ENCODE data around the gene MIP. TPM values are rescaled to one million over a fixed set of nuclear protein-coding genes. Genes with fewer than 3 reads are reported as not detected.

The MIP gene
- total and polyA plus RNA-seq, 2 donors (not counting 3 experiments of a cell fraction or from before 2014, with no cell fraction given), result 0.18 TPM; not detected in 1

DNA sequence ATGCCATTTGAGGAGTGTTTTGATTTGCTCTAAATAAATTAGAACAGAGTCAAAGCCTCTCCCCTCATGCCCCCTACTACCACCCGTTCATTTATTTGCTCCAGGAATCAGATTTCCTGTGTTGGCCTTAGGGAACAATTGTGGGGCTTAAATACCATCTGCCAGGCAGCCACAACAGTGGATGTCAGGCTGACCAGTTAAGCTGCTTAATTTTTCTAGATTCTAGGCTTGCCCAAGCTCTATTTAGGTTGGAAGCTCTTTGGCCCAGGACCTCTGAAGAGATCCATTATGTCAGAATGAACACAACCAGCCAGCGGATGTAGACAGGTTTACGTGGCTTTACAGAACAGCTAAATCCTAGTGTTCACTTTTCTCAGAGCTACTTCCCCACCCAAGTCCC lies 4.2 kb downstream of the MIP start:
- H3K27ac ChIP-seq (ENCODE audit: insufficient read depth, low read depth, low read length), result no peak overlapping the region
- H3K9ac ChIP-seq (replicated peaks; ENCODE audit: extremely low read depth, insufficient read depth, low read length), result no peak overlapping the region
- no peaks in the 10 kb centered on the region for H3K9me1 ChIP-seq (replicated peaks; ENCODE audit: control insufficient read depth, extremely low read depth, insufficient read depth, low read length)
- H3K36me3 ChIP-seq (ENCODE audit: control insufficient read depth in 2 of 2, extremely low read depth in 1 of 2, insufficient read depth in 2 of 2, low read length in 2 of 2), result no peaks in the 10 kb centered on the region
- no peaks in the 10 kb centered on the region for H3K9me3 ChIP-seq (replicated peaks; ENCODE audit: control insufficient read depth, insufficient read depth, low read length)
- H3K27me3 ChIP-seq (ENCODE audit: control insufficient read depth in 2 of 2, insufficient read depth in 2 of 2, low read length in 2 of 2), result peaks cover 0 to 5% of the 10 kb centered on the region in 2 experiments
- no peaks in the 10 kb centered on the region for H4K20me1 ChIP-seq (replicated peaks; ENCODE audit: control insufficient read depth, extremely low read depth, insufficient read depth, low read length)
- peak overlapping the region; percentile 48 for H2AFZ ChIP-seq (ENCODE audit: low read depth, low read length)
- no peaks in the 10 kb centered on the region for H3K79me2 ChIP-seq (ENCODE audit: control insufficient read depth, insufficient read depth, low read length)
- H3K4me3 ChIP-seq (replicated peaks in 1 of 3; ENCODE audit: insufficient read depth in 1 of 3, low read depth in 1 of 3, low read length in 3 of 3), result no peak overlapping the region
- dilution Hi-C loops (cut with MboI; ENCODE audit: extremely low pct_ligation_motif_present, low sequenced_read_pairs) (no loop called here), intact Hi-C loops (cut with micrococcal nuclease) (no loop called here)
- POLR2A ChIA-PET, result no interaction called here
- H3K4me2 ChIP-seq (ENCODE audit: insufficient read depth, low read length), result no peak overlapping the region
- FAIRE-seq, result peak; percentile 58
- no peak for DNase-seq (ENCODE audit: low read depth, low spot score)
- peaks cover 15% of the 10 kb centered on the region for H3K4me1 ChIP-seq (ENCODE audit: control insufficient read depth, extremely low read depth, insufficient read depth, low read length)
- TF ChIP-seq FOS (IDR thresholded peaks at IDR 0.05; ENCODE audit: borderline replicate concordance, insufficient read depth, low read length), result no peak
- no peak for TF ChIP-seq EZH2 (IDR thresholded peaks at IDR 0.05; ENCODE audit: borderline replicate concordance, low read depth, low read length, severe bottlenecking)
- no peak for TF ChIP-seq MYC (IDR thresholded peaks at IDR 0.05; ENCODE audit: low read depth, low read length)
- TF ChIP-seq POLR2A (IDR thresholded peaks at IDR 0.05; ENCODE audit: low read depth, low read length), result no peak
- TF ChIP-seq, protein P1, sequence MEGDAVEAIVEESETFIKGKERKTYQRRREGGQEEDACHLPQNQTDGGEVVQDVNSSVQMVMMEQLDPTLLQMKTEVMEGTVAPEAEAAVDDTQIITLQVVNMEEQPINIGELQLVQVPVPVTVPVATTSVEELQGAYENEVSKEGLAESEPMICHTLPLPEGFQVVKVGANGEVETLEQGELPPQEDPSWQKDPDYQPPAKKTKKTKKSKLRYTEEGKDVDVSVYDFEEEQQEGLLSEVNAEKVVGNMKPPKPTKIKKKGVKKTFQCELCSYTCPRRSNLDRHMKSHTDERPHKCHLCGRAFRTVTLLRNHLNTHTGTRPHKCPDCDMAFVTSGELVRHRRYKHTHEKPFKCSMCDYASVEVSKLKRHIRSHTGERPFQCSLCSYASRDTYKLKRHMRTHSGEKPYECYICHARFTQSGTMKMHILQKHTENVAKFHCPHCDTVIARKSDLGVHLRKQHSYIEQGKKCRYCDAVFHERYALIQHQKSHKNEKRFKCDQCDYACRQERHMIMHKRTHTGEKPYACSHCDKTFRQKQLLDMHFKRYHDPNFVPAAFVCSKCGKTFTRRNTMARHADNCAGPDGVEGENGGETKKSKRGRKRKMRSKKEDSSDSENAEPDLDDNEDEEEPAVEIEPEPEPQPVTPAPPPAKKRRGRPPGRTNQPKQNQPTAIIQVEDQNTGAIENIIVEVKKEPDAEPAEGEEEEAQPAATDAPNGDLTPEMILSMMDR (IDR thresholded peaks at IDR 0.05; ENCODE audit: extremely low read depth in 1 of 2, insufficient read depth in 1 of 2, low read depth in 1 of 2, low read length in 2 of 2), result no peak
- no peak for TF ChIP-seq GATA2 (IDR thresholded peaks at IDR 0.05; ENCODE audit: insufficient read depth, insufficient read length, low read depth, low read length)
- TF ChIP-seq POLR2AphosphoS5 (IDR thresholded peaks at IDR 0.05; ENCODE audit: insufficient read depth, low read depth, low read length), result no peak
- TF ChIP-seq, protein P2, sequence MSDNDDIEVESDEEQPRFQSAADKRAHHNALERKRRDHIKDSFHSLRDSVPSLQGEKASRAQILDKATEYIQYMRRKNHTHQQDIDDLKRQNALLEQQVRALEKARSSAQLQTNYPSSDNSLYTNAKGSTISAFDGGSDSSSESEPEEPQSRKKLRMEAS (IDR thresholded peaks at IDR 0.05; ENCODE audit: insufficient read depth, insufficient read length), result no peak
- no peak for TF ChIP-seq JUN (IDR thresholded peaks at IDR 0.05; ENCODE audit: borderline replicate concordance, insufficient read depth, insufficient read length, low read depth)
- CTCF ChIA-PET, result interaction anchor here (0.6 to 2.5 kb wide), 5 partner anchors 11 to 117 kb away, joined by 3 to 19 read pairs (median 3); no protein-coding TSS in a partner anchor
- no TSS peak for BruUV-seq (replicated peaks)
